GM18520 (cell line): ENCODE measurements around the gene CHMP1A.

Source experiments
- ATAC-seq: cut with Tn5 transposase; IDR thresholded peaks from one replicate; pipeline ENCODE4 v1.9.1; 2021; ENCODE audit not compliant: unreplicated experiment

The CHMP1A gene

GRCh38 chr16:89629827-89630610 lies 27.5 kb downstream of the CHMP1A start:
- no peak for ATAC-seq

GRCh38 chr16:89624777-89625761 lies 32.4 kb downstream of the CHMP1A start:
- no peak for ATAC-seq

GRCh38 chr16:89623511-89624261 lies 33.8 kb downstream of the CHMP1A start:
- no peak for ATAC-seq

- ATAC-seq = no peak
Measured at GRCh38 chr16:89621698-89622409, 35.7 kb downstream of the CHMP1A start.

- no peak for ATAC-seq
Measured at GRCh38 chr16:89621136-89621697, 36.3 kb downstream of the CHMP1A start.

- no peak for ATAC-seq
Measured at GRCh38 chr16:89620406-89620841, 37.1 kb downstream of the CHMP1A start.

GRCh38 chr16:89619840-89620239 lies 37.7 kb downstream of the CHMP1A start:
- ATAC-seq = no peak

- ATAC-seq = no peak
Measured at GRCh38 chr16:89618109-89618998, 39.2 kb downstream of the CHMP1A start.

- no peak for ATAC-seq
Measured at GRCh38 chr16:89617036-89617435, 40.5 kb downstream of the CHMP1A start.

GRCh38 chr16:89616623-89617022 lies 40.9 kb downstream of the CHMP1A start:
- no peak for ATAC-seq

- no peak for ATAC-seq
Measured at GRCh38 chr16:89615596-89616090, 41.9 kb downstream of the CHMP1A start.

- ATAC-seq = no peak
Measured at GRCh38 chr16:89615176-89615575, 42.3 kb downstream of the CHMP1A start.

- no peak for ATAC-seq
Measured at GRCh38 chr16:89613954-89614459, 43.5 kb downstream of the CHMP1A start.

- no peak for ATAC-seq
Measured at GRCh38 chr16:89613231-89613953, 44.1 kb downstream of the CHMP1A start, which contains the start of gene DPEP1. Gene DPEP1 (plus strand): TSS chr16:89613642. CDS start chr16:89630411, 16,769 bp downstream.

- ATAC-seq = no peak
Measured at GRCh38 chr16:89612415-89613166, 44.9 kb downstream of the CHMP1A start.

GRCh38 chr16:89610108-89610453 lies 47.4 kb downstream of the CHMP1A start:
- no peak for ATAC-seq
